Right lobe of liver (tissue), 6 donors: ENCODE measurements around the gene THAP4. TPM values are rescaled to one million over a fixed set of nuclear protein-coding genes. Genes with fewer than 3 reads are reported as not detected.
"Not testable (repeated sequence)": the region's sequence is repeated elsewhere in the genome, so short reads cannot be mapped to it uniquely, and the experiment has no call there.

Source experiments
- ATAC-seq, 4 donors: fragments of 200-7000 bp; cut with Tn5 transposase; one replicate each; pipeline ENCODE4 v1.9.1; 2020; ENCODE audit warnings: mild to moderate bottlenecking in 4 of 4, moderate library complexity in 4 of 4
- DNase-seq, 3 donors: peaks; one replicate each; pipeline ENCODE4 v3.0.0-alpha.2; 2020
- H3K27ac ChIP-seq, 3 donors: fragments of 200-600 bp; one replicate each; pipeline ENCODE4 v1.8.0; 2022
- H3K27me3 ChIP-seq, 2 donors: fragments of 200-600 bp; one replicate each; pipeline ENCODE4 v1.8.0; 2022
- H3K36me3 ChIP-seq, 4 donors: fragments of 200-600 bp; sonication (generic) in 1 of 4; one replicate each; pipeline versions ENCODE4 v1.5.1 to v1.8.0; 2017 to 2022; ENCODE audit warnings: control low read depth in 1 of 4
- H3K4me1 ChIP-seq, 4 donors: fragments of 200-600 bp; sonication (generic) in 1 of 4; one replicate each; pipeline versions ENCODE4 v1.5.1 to v1.8.0; 2017 to 2022; ENCODE audit warnings: control low read depth in 1 of 4
- H3K4me3 ChIP-seq, 3 donors: fragments of 200-600 bp; one replicate each; pipeline ENCODE4 v1.8.0; 2022
- H3K9me3 ChIP-seq, 4 donors: fragments of 200-600 bp; sonication (generic) in 1 of 4; one replicate each; pipeline versions ENCODE4 v1.5.1 to v1.8.0; 2017 to 2022; ENCODE audit warnings: control low read depth in 1 of 4
- POLR2A ChIP-seq: fragments of 450-650 bp; IDR thresholded peaks from one replicate; pipeline ENCODE4 v1.6.1; 2017; ENCODE audit warnings: antibody characterized with exemption, mild to moderate bottlenecking
- WGBS: methylation state at CpG from one replicate; pipeline ENCODE4 v1.1.6; 2018; ENCODE audit warnings: low coverage, low lambda C conversion rate; ENCODE audit not compliant: insufficient coverage; ENCODE audit errors: missing lambda C conversion rate; 5-methylcytosine and 5-hydroxymethylcytosine counted together
- intact Hi-C, 2 donors: fragments of 100-400 bp; cut with DNase I; formaldehyde crosslinking; loops; one replicate each; pipeline versions ENCODE4 v1.11.2 to v1.14.1; 2022
- total RNA-seq, 6 experiments: library from RNA; depleted of rRNA in 2 of 6; stranded (reverse); fragments of >200 nt in 2 of 6; fragmentation: NEBNext Ultra II Directional in 3 of 6; extraction: Animal tissue kit (Norgen Biotek cat#: 25700) in 3 of 6; gene quantifications; one replicate each; pipeline versions ENCODE4 v1.1.0 to v1.2.4, GENCODE V29; 2016 to 2023
- TF ChIP-seq, protein P1 (sequence below), 4 donors: fragments of 200-600 bp in 3 of 4; fragments of 450-650 bp in 1 of 4; IDR thresholded peaks; one replicate each; pipeline versions ENCODE4 v1.5.1 to v1.8.0; 2016 to 2022; ENCODE audit warnings: antibody characterized with exemption in 4 of 4, mild to moderate bottlenecking in 2 of 4
- donor health status: DM: no; HTN: yes; CAD: no.
- donor health status: DM: no; HTN: no; CAD: no.
- donor health status: DM: no; HTN: no; CAD: no.
- donor health status: DM: no; HTN: yes; CAD: no.
- donor health status: DM: no; HTN: yes; CAD: no.

The THAP4 gene
- total RNA-seq, 6 experiments from 2014 or later: 22.1 to 39.2 (median 25.0) TPM

DNA sequence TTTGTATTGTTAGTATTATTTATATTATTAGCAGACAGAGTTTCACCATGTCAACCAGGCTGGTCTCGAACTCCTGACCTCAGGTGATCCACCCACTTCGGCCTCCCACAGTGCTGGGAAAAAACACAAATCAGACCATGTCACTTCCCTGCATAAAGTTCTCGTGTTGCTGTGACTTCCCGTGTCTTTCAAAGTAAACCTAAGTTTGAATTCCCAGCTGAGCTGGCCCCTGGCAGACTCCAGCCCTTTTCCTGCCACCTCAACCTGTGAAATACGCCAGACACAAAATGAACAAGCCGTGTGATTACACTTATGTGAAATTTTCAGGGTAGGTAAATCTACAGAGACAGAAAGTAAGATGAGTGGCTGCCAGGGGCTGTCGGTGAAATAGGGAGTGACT lies 70.5 kb downstream of the THAP4 start:
- Histone ChIP-seq H3K27ac (no peak overlapping the region), H3K36me3 (peaks cover 0 to 41% (median 19%) of the 10 kb centered on the region in 4 donors), H3K4me3 (no peak overlapping the region), H3K9me3 (no peaks in the 10 kb centered on the region), H3K27me3 (no peaks in the 10 kb centered on the region), H3K4me1 (peaks cover 0 to 21% (median 8%) of the 10 kb centered on the region in 4 donors)
- 76% methylated on average over 5 of the region's 7 CpGs for WGBS
- no peak for TF ChIP-seq POLR2A
- TF ChIP-seq, protein P1, sequence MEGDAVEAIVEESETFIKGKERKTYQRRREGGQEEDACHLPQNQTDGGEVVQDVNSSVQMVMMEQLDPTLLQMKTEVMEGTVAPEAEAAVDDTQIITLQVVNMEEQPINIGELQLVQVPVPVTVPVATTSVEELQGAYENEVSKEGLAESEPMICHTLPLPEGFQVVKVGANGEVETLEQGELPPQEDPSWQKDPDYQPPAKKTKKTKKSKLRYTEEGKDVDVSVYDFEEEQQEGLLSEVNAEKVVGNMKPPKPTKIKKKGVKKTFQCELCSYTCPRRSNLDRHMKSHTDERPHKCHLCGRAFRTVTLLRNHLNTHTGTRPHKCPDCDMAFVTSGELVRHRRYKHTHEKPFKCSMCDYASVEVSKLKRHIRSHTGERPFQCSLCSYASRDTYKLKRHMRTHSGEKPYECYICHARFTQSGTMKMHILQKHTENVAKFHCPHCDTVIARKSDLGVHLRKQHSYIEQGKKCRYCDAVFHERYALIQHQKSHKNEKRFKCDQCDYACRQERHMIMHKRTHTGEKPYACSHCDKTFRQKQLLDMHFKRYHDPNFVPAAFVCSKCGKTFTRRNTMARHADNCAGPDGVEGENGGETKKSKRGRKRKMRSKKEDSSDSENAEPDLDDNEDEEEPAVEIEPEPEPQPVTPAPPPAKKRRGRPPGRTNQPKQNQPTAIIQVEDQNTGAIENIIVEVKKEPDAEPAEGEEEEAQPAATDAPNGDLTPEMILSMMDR (IDR thresholded peaks at IDR 0.05): no peak
- intact Hi-C loops: no loop called here
- DNase-seq: peak in 1 of 3 donors; percentile 2
- ATAC-seq: no peak

DNA sequence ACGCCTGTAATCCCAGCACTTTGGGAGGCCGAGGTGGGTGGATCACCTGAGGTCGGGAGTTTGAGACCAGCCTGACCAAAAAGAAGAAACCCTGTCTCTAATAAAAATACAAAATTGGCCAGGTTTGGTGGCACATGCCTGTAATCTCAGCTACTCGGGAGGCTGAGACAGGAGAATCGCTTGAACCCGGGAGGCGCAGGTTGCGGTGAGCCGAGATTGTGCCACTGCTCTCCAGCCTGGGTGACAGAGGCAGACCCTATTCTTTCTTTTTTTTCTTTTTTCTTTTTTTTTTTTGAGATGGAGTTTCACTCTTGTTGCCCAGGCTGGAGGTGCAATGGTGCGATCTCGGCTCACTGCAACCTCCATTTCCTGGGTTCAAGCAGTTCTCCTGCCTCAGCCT lies 70.9 kb downstream of the THAP4 start:
- H3K9me3 ChIP-seq, H3K27me3 ChIP-seq, H3K27ac ChIP-seq, H3K4me3 ChIP-seq, intact Hi-C loops, ATAC-seq: not testable (repeated sequence)
- WGBS: 91% methylated on average over 11 of the region's 11 CpGs
- peak in 1 of 3 donors; percentile 30 for DNase-seq
- Histone ChIP-seq H3K4me1 (peaks cover 0 to 21% (median 8%) of the 10 kb centered on the region in 4 donors), H3K36me3 (peaks cover 0 to 39% (median 19%) of the 10 kb centered on the region in 4 donors)

DNA sequence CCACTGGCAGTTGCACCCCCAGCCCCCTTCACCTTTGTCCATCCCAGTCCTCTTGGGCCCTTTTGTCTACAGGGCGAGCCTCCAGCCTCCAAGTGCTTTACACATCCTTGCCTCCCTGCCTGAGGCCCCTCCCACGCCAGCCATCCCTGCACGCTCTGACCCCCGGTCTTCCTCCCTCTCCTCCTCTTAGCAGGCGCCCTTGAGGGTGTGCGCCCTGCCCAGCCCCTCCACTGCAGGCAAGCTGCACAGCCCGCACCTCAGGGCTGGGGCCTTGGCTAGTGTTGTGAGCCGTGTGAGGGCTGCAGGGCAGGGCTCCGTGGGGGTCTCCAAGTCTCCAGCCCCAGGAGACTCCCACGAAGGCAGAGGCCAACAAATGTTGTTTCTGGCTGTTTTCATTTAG lies 71.5 kb downstream of the THAP4 start:
- Histone ChIP-seq H3K9me3 (no peaks in the 10 kb centered on the region), H3K4me3 (no peak overlapping the region), H3K27me3 (no peaks in the 10 kb centered on the region), H3K4me1 (peaks cover 0 to 21% (median 8%) of the 10 kb centered on the region in 4 donors), H3K36me3 (peaks cover 0 to 39% (median 19%) of the 10 kb centered on the region in 4 donors), H3K27ac (no peak overlapping the region)
- ATAC-seq (no peak), DNase-seq (peak in 1 of 3 donors; percentile 50)
- intact Hi-C loops: no loop called here
- WGBS: 62% methylated on average over 7 of the region's 10 CpGs
- no peak for TF ChIP-seq POLR2A
- TF ChIP-seq, protein P1 (IDR thresholded peaks at IDR 0.05): no peak

DNA sequence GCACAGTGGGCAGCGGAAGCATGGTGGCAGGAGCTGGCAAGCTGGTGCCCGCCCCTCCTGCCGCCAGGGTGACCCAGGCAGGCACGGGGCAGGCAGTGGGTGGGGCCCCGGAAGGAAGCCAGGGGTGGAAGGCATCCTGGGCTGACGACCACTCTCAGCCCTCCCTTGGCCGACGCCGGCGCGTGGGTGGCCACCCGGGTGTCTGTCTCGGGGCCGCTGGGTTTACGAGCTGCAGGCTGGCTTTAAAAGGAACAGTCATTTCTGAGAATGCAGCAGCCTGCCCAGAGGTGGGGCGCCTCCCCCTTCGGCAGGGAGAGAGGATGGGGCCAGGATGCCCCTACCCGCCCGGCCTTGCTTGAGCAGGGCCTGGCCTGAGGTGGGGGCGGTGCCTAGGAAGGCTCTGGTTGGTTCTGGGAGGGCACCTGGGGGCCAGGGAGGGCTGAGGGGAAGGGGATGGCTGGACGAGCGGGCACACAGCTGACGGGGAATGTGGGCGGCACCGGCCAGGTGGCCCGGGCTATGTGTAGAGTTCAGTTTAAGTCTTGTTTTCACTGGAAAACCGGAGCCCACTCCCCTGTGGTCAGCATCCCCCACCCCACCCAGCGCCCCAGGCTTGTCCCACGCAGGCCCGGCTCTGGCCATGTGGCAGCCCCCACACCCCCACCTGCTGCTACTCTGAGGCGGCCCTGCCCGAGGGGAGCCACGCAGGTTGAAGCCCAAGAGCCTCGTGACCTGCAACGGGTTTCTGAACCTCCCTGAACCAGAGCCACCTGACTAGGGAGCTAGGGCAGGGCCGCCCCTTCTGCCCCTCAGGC lies 72.2 kb downstream of the THAP4 start:
- DNase-seq (peak in 2 of 3 donors; percentile 47 to 53), ATAC-seq (no peak)
- TF ChIP-seq, protein P1 (IDR thresholded peaks at IDR 0.05): no peak
- no peak for TF ChIP-seq POLR2A
- WGBS: no CpG with 5 or more reads among the region's 36 CpGs
- no peak overlapping the region for H3K4me3 ChIP-seq
- intact Hi-C loops: no loop called here
- peaks cover 0 to 39% (median 18%) of the 10 kb centered on the region in 4 donors for H3K36me3 ChIP-seq
- no peaks in the 10 kb centered on the region for H3K27me3 ChIP-seq
- H3K27ac ChIP-seq: no peak overlapping the region
- H3K4me1 ChIP-seq: peaks cover 0 to 21% (median 8%) of the 10 kb centered on the region in 4 donors
- H3K9me3 ChIP-seq: no peaks in the 10 kb centered on the region

DNA sequence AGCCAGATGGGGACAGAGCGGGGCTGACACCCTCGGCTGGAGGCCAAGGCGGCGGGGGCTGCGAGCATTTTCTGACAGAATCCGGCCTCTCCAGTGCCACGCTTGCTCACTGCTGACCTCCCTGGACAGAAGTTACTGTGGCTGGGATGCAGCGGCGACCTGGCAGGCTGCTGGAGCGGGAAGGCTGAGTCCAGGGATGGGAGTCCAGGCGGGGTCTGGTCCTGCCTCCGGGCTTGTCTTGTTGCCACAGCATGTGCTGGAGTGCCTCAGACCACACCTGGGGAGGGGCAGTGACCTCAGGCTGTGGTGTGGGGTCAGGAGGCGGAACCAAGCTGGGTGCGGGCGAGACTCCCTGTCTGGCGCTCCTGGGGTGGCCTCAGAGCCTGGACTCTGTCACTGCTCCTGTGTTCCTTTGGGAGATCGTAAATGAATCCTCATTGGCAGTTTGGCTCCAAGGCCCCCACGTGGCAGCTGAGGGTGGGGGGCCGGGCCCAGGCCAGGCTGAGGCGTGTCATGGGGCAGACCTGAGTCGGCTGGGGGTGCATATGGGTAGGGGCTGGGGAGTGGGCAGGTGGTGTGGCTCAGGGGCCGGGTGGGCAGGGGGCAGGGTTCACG lies 72.9 kb downstream of the THAP4 start:
- Histone ChIP-seq H3K4me1 (peaks cover 0 to 21% (median 8%) of the 10 kb centered on the region in 4 donors), H3K27ac (no peak overlapping the region), H3K27me3 (no peaks in the 10 kb centered on the region), H3K36me3 (peaks cover 0 to 32% (median 14%) of the 10 kb centered on the region in 4 donors), H3K9me3 (no peaks in the 10 kb centered on the region), H3K4me3 (no peak overlapping the region)
- TF ChIP-seq POLR2A: no peak
- TF ChIP-seq, protein P1 (IDR thresholded peaks at IDR 0.05): no peak
- intact Hi-C loops: no loop called here
- WGBS: 80% methylated on average over 1 of the region's 23 CpGs
- ATAC-seq: no peak
- DNase-seq: peak in 2 of 3 donors; percentile 46 to 61
